ENCODE data around the gene TBX10. TPM values are rescaled to one million over a fixed set of nuclear protein-coding genes. Genes with fewer than 3 reads are reported as not detected.
"Not testable (repeated sequence)": the region's sequence is repeated elsewhere in the genome, so short reads cannot be mapped to it uniquely, and the experiment has no call there.

TBX10 gene
- not detected in 2 replicates for total RNA-seq

DNA sequence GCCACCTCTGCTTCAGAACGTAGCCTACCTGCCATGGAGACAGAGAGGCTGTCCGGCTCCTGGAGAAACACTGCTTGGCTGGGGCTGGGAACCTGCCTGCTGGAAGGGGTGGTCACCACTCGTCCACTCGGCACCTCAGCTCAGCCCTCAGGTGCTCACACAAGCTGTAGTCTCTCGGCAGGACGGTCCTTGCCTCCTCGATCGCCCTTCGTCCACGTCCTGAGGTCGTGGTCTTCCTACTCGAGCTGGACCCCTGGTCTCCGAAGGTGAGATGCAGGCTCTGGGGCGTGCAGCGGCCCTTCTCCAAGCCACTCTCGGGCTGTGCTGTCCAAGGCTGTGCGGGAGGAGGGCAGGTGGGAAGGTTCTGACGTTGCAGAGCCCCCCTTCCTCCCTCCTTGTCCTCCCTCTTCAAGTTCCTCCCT lies at the start of gene TBX10:
Gene TBX10, minus strand, starts transcription at position 326 of the 422 bp plus-strand sequence. Its CDS starts 291 bp downstream, at position 35.
- DNase-seq (ENCODE audit: low read depth): no peak

DNA sequence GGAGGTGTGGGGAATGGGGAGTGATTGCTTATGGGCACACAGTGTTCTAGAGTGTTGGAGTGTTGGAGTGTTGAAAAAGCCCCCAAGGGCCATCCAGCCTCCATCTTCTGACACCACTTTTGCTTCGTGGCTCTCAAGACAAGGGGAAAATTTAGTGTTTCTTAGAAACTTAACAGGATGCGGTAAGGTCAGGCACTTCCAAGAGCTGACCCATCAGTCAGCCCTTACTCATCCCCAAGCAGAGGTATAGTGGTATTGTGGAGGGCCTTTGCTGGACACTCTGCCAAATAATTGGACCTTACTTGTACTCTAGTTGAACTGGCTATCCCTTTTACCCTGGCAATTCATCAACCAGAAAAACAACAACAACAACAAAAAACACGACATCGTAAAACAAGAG lies 49.6 kb upstream of the TBX10 start:
- DNase-seq (ENCODE audit: low read depth): no peak

DNA sequence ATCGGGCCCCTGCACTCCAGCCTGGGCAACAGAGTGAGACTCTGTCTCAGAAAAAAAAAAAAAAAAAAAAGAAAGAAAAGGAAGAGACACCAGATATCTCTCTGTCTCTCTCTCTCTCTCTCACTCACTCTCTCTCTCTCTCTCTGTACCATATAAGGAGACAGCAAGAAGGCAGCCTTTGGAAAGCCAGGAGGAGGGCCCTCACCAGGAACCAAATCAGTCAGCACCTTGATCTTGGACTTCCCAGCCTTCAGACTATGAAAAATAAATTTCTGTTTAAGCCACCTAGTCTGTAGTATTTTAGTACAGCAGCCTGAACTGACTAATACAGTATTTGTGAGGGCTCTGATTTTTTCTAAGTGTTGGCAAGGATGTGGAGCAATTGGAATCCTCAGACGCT lies 48.4 kb upstream of the TBX10 start:
- DNase-seq (ENCODE audit: low read depth): no peak

DNA sequence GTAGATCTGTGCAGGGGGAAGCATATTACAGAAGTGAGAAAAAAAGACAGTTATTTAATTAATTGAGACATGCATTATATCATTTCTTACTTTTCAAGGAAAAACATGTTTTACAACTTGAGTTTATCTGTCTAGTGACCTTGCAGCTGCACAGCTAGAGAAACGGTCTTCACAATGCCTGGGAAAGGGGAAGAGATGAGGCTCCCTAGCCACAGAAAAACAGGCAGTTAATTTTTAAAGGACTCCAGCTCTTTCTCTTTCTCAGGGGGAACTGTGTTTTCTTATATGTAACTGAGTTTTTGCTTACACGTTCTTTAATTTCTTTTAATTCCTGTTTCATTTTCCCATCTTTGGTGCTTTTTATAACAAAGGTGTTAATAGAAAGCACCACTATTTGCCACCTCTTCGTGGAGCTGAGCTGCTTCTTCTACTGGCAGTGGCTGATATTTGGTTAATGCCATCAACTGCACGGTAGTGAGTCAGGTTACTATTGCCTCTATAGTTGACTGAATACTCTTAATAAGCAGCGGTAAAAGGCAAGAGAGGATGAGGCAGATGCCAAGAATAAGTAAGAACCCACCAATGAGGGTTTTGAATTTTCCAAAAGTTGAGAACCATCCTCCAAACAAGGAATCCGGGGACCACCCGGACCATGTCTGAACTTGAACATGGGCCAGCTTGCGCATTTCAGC lies 46.2 kb upstream of the TBX10 start:
- DNase-seq (ENCODE audit: low read depth): not testable (repeated sequence)

DNA sequence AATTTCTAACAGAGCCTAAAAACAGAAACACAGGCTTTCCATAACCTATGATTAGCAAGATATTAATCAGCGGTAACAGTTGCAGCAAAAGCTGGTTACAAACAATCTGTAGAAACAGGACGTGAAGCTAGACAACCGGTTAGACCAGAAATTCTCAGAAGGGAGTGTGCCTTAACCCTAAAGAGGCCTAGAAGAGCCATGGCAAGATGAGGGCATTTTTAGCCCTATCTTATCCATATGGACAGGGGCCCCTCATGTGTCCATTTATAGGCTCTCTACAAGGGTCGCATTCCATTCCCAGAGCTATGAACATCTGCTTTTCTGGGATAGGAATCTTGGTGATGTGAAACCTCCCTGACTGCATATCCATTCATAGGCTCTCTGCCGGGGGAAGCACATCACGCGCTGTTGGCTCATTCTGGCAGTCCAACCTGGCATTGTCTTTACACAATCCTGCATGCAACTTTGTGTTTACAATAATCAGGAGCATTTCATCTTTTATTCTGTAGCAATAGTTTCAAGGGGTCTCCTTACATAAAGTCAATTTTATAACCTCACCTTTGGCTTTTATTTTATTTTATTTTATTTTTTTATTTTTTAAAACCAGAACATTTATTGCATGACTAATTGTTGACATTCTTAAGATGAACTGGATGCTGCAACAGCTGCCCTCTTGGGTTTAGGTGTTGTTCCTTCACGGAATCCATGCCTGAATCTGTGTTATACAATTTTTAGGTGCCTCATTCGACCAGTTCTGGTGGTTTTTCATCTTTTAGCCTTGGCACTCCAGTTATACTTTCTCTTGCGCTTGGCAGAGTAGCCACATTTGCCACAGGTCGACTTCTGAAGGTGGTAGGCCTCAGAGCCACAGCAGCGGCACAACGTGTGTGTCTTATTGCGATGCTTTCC lies 42.8 kb upstream of the TBX10 start:
- DNase-seq (ENCODE audit: low read depth): not testable (repeated sequence)

DNA sequence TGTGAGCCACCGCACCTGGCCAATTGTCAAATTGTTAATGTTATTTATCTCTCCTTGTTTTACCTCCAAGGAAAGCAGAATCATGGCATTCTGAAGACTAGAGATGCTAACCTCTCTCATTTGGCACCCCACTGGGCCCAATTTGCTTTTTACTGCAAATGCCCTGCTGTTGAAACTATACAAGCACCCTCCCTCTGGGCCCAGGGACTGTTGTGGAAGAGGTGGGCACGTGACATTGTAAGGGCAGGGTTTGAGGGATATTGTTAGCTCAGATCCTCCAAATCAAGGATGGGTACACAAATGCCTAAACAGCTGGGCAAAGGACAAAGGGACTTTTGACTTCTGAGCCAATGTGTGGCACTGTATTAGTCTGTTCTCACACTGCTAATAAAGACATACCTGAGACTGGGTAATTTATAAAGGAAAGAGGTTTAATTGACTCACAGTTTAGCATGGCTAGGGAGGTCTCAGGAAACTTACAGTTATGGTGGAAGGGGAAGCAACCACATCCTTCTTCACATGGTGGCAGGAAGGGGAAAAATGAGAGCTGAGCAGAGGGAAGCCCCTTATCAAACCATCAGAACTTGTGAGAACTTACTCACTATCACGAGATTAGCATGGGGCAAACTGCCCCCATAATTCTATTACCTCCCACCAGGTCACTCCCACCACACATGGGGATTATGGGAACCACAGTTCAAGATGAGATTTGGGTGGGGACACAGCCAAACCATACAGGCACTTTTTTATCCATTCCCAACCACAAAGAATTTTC lies 41.3 kb upstream of the TBX10 start:
- no peak for DNase-seq (ENCODE audit: low read depth)

DNA sequence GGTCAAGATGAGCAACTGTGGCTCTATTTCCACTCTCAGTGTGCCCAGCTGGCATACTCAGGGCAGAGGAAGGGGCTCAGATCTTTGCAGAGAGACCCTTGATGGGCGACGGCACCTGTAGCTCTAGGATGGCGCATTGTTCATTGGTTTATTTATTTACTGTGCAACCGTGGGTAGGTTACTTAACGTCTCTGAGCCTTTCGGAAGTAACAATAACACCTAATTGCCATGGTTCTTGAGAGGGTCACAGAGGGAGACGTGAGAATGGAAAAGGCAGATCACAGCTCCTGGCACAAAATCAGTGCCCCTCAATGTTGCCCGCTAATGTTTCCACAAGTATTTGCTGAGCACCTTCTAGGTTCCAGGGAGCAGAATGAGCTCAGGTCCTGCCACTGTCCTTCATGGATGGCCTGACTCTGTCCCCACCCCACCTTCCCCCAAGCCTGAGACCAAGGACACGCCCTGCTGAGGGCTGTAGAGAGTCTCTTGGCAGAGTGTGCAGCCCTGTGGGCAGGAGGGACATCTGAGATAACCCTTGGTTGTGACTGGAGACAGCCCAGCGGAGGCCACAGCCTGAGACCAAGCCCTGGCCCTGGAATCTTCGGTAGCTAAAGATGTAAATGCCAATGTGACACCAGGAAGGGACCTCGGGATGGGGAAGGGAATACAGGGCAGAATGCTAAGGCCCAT lies 35.6 kb upstream of the TBX10 start:
- no peak for DNase-seq (ENCODE audit: low read depth)

DNA sequence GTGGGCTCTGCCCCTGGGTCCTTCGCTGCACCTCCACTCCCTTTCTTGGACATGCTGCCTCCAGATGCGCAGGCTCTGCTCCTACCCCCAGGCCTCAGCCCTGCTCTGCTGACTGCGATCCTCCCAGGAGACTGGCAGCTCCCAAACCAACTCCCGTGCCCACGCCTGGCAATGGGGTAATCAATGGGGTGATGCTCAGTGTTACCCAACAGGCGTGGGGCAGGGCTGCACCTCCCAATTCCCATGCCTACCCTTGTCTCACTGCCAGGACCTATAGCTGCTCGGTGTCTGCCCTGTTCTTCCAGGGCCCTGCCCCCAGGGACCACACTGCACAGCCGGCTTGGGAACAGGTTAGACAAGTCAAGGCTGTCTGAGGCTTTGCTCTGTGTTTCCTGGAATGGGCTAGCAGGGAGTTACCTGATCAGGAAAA lies 34.9 kb upstream of the TBX10 start, which contains the start of gene ALDH3B2:
Gene ALDH3B2, minus strand, starts transcription at position 182 of the 430 bp plus-strand sequence. CDS start 7,688 bp downstream, outside the sequence.
- DNase-seq (ENCODE audit: low read depth): peak; percentile 23

DNA sequence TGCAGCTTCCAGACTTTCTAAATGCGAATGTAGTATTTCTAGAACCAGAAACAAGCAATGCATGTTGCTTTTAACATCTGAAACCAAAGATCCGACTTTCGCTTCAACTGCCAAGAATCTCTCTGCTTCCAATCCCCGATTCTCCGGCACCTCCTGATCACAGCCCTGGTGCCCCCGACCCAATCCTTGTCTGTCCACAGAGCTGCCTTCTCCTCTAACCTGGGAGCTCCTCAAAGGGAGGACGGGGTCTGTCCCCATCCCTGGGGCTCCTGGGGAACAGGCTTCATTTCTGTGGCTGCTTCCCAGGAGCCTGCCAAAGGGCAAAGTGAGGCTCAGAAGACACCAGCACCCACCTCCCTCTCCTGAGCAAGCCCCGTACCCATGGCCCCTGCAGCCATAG lies 34.3 kb upstream of the TBX10 start:
- no peak for DNase-seq (ENCODE audit: low read depth)

DNA sequence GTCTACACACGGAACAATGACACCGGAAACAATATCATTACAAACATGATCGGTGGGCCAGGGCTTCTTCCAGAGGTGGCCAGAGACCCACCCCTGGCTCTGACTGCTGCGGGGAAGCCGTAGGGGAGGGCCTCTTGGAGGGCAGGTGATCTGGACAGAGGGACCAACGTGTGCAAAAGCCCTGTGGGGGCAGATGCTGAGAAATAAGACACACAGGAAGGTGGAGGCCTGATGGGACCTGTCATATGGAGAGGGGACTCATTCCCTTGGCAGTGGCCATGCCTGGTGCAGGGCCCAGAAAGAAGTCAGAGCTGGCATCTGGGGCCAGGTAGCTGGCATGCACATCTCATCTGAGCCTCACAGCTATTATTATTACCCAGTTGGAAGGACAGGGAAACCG lies 33.8 kb upstream of the TBX10 start:
- no peak for DNase-seq (ENCODE audit: low read depth)

DNA sequence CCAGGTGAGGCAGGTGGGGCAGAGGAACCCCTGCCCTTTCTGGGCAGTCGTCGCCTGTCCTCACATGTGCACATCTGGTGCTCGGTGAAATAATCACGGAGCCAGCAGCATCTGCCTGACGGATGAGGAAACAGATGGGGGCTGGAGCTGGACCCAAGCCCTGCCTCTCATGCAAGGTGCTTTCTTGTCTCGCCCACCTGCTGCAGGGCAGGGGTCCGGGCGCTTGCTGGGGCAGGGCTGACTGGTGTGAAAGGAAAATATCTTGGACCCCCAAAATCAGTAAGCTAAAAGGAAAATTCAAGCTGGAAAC lies 31.6 kb upstream of the TBX10 start:
- DNase-seq (ENCODE audit: low read depth): no peak

DNA sequence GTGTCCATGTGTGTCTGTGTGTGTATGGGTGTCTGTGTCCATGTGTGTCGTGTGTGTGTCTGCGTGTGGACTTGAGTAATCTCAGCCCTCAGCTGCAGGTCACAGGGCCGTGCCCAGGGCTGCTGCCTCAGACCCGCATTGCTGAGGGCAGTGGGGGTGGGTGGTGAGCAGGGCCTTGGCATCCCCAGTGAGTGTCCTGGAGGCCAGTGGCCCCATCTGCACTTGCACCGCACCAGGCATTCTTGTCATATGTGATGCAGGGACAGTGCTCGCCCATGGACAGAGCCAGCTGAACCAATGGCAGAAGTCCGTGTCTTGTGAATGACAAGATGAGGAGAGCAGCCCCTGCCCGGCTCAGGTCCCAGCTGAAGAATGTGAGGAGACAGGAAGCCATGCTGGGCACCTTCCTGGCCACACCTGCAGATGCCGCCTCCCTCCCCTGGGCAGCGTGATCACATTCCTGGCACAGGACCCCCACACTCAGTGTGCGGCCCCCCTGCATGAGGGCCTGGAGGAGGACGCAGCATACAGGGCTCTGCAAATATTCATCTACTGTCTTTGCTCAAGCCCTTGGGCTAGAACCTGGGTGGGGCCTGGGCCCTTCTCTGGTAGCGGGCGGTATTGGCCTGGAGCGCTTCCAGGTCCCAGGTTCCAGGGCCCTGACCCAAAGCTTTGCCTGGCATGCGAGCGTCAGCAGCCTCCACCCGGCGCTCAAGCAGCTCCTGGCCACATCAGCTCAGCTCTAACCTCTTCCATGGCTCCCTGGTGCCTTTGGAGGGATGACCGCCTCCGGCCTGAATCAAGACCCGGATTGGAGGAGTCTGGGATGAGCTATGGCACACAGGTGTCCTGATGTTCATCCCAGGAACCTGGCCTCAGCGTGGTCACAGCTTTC lies 31.0 kb upstream of the TBX10 start:
- no peak for DNase-seq (ENCODE audit: low read depth)

DNA sequence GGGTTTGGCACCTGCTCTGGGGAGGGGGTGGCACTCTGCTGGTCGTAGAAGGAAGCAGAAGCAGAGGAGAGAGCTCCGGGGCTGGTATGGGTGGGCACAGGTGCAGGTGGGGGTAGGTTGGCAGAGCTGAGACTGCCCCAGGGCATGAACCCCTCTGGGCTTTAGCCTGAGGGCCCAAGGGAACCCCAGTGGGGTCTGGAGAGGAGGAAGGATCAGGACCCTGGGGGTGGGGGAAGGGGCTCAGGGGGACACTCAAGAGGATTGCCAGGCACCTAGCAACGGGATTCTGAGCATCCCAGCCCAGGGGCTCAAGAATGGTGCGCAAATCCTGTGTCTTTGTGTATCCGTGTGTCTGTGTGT lies 28.6 kb upstream of the TBX10 start:
- DNase-seq (ENCODE audit: low read depth): no peak

DNA sequence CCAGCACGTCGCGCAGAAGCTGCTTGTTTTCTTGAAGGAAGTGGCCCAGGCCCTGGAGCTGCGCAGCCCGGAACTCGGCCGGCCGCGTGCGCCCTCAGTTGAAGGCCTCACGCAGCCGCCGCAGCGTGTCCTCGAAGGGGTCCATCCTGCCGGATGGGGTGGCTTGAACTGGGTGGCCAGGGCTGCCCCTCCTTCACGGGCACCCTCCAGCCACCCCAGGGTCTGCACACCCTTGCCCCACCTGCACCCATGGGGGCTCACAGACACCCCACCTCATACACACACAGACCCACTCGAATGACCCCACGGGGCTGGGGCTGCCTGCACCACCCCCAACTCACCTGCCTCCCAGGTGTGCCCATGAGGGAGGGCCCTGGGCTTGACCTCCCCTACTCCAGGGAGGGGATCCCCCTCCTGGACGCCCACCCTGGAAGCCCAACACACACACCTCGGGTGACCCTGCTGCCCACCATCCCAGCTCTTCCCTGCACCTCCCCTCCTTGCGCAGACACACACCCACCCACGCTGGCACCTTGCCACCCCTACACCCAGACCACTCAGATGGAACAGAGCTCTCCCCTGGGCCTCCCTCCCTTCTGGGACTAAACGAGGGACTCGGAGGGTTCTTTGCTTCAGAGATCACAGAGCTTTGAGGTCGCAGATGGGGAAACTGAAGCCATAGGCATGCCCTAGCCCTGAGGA lies 28.1 kb upstream of the TBX10 start:
- no peak for DNase-seq (ENCODE audit: low read depth)

DNA sequence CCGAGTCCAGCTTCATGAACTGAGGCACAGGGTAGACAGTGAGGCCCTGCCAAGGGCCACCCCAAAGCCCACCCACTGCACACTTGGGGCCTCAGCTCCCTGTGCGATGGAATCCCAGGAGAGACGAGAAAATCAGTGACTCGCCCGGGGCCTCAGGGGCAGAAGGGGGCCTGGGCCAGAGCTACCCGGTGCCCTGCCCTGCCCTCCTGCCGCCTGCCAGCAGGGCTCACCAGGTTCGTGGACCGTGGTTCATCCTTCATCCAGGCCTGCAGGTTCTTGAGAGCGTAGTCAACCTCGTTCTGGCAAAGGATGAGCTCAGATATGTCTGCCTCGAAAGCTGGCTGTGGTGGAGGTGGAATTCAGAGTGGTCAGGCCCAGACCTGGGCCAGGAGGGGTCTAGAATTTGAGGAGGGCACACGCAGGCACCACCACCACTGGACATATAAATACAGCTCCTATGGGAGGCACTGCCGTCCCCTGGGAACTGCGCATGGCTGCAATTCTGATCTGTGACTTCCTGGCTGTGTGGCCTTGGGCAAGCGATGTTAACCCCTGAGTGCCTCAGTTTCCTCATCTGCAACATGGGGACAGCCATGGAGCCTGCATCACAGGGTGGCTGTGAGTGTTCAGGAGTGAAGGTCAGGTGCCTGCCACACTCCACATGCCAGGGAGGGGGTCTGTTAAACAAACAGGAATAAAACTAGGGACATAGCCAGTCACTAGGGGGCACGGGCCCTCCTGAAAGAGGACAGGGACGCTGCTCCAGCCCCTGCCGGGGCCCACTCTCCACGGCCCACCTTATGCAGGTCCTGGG lies 27.3 kb upstream of the TBX10 start:
- DNase-seq (ENCODE audit: low read depth): no peak

DNA sequence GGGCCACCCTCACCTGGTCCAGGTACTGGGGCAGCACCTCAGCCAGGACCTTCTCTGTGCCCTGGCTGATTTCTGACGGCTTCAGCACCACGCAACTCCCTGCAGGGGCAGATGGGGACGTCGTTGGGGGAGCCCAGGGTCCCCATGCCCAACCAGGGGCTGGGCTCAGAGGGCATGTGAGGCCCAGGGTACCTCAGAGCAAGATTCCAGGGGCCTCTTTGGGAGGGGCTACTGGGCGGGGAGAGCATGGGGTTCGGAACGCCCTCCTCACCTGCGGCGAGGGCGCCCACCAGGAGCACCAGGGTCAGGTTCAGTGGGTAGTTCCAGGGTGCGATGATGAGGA lies 26.7 kb upstream of the TBX10 start:
- DNase-seq (ENCODE audit: low read depth): no peak

DNA sequence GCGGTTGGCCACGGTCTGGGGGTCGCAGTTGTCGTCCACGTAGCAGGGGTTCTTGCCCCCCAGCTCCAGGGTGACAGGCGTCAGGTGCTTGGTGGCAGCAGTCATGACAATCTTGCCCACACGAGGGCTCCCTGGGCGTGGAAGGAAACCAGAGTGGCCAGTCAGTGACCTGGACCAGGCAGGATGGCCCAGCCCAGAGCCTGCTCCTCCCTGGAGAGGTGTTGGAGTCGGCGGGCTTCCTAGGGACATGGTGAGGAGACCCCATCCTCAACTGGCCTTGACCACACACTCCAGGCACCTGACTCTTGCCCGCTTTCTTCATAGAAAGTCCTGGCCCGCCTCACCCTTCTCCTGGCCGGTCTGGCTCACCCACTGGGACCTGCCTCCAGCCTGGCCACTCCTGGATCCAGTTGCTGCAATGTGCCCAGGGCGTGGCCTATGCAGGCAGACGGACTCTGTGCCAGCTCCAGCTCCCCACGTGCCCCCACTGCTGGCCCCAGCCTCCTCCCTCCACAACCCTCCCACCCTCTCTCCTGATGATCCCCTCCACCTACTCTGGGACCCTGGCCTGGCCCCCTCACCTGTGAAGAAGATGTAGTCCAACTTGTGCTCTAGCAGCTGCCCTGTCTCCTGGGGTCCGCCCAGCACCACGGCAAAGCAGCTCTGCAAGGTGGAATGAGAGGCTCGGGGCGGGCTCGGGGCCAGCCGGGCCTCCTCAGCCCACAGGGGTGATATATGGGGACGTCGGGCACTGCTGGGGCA lies 26.2 kb upstream of the TBX10 start:
- no peak for DNase-seq (ENCODE audit: low read depth)

DNA sequence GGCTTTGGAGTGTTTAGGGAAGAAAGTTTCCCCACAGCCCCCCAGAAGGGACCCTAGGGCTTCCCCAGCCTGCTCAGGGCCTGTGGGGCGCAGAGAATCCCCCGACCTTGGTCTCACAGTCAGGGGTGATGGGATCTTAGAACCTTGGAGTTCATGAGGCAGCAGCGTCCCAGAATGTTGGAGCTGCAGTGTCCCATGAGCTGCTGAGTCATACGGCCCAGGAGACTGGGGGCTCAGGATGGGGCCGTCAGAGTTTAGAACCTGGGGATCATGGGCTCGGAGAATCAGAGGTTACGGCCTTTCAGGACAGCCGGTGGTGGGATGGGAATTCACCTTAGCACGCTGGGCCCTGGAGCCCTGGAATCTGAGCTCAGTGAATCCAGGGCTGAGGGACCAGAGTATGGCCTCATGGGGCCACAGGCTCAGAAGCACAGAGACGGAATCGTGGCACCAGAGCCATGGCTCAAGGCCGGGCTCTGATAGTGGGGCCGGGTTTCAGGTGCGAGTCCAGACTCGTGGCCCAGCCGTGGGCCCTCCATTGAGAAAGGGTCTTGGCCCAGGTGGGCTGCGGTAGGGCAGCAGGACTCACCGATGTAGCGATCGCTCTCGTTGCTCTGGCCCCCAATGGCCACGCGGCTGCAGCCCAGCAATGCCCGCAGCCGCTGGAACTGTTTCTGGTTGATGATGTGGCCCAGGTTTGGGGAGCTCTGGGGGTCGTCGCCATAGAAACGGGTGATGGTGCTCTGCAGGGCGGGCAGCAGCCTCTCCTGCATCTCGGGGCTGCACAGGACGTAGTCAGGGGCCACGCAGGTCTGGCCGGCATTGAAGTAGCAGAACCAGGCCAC lies 25.4 kb upstream of the TBX10 start:
- DNase-seq (ENCODE audit: low read depth): no peak
